ENCODE data around the gene SSX4.
"Not testable (repeated sequence)": the region's sequence is repeated elsewhere in the genome, so short reads cannot be mapped to it uniquely, and the experiment has no call there.

DNA sequence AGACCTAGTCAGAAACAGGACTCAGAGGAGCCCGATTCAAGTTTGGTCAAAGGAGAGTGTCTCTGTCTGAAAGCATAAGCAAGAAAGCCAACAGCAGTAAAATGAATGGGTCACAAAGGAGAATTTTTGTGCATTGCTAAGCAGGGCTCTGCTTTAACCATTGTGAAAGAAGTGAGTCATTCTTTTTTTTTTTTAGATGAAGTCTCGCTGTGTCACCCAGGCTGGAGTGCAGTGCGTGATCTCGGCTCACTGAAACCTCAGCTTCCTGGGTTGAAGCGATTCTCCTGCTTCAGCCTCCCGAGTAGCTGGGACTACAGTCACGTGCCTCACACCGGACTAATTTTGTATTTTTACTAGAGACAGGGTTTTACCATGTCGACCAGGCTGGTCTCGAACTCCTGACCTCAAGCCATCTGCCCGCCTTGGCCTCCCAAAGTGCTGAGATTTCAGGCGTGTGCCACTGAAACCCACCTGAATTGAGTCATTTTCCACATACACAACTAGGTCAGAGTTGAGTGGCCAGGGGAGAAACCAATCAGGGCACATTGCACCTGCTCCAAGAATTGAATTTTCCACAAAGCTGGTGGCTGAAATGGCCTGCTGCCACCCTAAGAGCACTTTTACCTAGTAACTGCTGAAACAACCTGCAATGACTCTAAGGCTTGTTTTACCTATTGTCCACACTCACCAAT lies 15.5 kb upstream of the SSX4 start:
- TF ChIP-seq POLR2A (IDR thresholded peaks at IDR 0.05), result not testable (repeated sequence)
- TF ChIP-seq, protein P1, sequence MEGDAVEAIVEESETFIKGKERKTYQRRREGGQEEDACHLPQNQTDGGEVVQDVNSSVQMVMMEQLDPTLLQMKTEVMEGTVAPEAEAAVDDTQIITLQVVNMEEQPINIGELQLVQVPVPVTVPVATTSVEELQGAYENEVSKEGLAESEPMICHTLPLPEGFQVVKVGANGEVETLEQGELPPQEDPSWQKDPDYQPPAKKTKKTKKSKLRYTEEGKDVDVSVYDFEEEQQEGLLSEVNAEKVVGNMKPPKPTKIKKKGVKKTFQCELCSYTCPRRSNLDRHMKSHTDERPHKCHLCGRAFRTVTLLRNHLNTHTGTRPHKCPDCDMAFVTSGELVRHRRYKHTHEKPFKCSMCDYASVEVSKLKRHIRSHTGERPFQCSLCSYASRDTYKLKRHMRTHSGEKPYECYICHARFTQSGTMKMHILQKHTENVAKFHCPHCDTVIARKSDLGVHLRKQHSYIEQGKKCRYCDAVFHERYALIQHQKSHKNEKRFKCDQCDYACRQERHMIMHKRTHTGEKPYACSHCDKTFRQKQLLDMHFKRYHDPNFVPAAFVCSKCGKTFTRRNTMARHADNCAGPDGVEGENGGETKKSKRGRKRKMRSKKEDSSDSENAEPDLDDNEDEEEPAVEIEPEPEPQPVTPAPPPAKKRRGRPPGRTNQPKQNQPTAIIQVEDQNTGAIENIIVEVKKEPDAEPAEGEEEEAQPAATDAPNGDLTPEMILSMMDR (IDR thresholded peaks at IDR 0.05), result not testable (repeated sequence)

Data from esophagus squamous epithelium (tissue), 4 donors.